Astrocyte of the hippocampus (primary cell): ENCODE results near the gene DRG2.

Experiments
- DNase-seq: peaks from one replicate; pipeline ENCODE4 v3.0.0; 2011; ENCODE audit warnings: low read depth, low spot score

Gene DRG2

DNA sequence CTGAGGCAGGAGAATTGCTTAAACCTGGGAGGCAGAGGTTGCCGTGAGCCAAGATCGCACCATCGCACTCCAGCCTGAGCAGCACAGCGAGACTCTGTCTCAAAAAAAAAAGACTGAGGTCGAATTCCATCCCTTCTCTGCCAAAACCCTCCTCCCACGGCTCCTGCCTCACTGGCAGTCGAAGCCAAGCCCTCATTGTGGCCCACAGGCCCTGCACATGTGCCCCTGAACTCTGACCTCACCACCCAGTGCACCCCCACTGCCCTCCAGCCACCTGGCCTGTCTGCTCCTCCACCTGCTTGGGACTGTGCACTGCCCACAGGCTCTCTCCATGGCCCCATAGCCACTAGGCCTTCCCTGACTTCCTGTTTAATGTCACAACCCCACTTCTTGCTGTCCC lies 27.8 kb downstream of the DRG2 start:
- DNase-seq = no peak

DNA sequence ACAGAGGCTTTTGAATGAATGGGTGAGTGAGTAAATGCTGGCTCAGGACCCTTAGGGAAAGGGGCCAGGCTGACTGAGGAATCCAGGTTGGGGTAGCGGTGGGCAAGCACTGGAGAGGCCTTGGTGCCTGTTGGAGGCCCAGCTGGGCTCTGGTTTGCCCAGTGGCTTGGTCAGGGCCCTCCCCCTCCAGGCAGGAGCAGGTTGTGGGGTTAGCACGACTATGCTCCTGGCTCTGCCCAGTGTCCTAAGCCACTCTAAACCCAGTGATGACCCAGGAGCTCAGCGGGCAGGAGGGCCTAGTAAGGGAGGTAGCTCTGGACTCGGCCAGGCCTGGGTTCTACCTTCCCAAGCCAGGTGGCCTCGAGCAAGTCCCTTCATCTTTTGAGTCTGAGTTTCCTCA lies 28.3 kb downstream of the DRG2 start:
- DNase-seq = no peak

DNA sequence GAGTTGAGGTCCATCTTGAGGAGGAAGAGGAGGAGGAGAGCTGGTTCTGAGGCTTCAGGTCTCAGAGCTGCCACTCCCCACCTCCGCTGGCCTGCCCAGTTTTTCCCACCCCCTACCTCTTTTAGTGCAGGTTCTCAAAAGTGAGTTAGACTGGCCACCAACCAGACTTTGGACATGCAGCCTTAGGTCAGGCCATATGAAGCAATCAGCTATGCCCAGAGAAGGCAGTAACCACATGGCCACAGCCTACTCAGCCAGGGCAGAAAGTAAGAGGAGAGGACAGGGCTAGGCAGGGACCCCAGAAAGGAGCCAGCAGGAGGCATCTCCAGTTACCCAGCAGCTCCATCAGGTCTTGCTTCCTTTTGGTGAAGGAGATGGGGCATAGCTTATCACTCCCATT lies 29.8 kb downstream of the DRG2 start:
- no peak for DNase-seq

DNA sequence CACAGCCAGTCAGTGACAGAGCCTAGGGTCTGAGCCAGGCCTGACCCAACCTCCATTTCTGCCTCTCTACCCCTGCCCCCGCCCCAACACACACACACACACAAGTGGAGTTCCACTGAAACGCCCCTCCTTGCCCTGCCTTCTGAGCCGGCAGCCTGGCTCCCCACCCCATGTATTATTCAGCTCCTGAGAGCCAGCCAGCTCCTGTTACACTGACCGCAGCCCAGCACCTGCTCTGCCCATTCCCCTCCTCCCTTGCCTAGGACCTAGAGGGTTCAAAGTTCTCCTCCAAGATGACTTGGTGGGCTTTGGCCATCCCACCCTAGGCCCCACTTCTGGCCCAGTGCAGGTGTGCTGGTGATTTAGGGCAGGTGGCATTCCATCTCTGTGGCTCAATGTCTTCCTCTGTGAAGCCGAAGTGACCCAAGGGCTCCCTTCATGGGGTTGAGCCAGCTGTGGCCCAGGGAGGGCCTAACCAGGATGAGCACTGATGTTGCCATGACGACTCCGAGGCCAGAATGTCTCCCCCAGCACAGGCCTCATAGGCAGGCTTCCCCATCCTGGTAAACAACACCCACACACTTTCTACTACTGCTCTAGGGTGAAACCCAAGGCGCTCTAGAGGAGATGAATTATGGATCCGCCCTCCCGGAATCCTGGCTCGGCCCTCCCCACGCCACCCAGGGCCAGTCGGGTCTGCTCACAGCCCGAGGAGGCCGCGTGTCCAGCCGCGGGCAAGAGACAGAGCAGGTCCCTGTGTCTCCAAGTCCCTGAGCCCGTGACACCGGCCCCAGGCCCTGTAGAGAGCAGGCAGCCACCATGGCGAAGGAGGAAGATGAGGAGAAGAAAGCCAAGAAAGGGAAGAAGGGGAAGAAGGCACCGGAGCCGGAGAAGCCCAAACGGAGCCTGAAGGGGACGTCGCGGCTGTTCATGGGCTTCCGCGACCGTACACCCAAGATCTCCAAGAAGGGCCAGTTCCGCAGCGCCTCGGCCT lies 30.5 kb downstream of the DRG2 start:
- no peak for DNase-seq

DNA sequence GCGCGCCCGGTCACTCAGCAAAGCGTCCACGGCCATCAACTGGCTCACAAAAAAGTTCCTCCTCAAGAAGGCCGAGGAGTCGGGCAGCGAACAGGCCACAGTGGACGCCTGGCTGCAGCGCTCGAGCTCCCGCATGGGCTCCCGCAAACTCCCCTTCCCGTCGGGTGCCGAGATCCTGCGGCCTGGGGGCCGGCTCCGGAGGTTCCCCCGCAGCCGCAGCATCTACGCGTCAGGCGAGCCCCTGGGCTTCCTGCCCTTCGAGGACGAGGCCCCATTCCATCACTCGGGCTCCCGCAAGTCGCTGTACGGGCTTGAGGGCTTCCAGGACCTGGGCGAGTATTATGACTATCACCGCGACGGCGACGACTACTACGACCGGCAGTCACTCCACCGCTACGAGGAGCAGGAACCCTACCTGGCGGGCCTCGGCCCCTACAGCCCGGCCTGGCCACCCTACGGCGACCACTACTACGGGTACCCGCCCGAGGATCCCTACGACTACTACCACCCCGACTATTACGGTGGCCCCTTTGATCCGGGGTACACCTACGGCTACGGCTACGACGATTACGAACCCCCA lies 31.5 kb downstream of the DRG2 start:
- DNase-seq = no peak

DNA sequence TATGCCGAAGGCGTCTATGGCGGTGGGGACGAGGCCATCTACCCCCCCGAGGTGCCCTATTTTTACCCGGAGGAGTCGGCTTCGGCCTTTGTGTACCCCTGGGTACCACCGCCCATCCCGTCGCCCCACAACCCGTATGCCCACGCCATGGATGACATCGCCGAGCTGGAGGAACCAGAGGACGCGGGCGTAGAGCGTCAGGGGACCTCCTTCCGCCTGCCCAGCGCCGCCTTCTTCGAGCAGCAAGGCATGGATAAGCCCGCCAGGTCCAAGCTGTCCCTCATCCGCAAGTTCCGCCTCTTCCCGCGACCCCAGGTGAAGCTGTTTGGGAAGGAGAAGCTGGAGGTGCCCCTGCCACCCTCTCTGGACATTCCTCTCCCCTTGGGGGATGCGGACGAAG lies 32.2 kb downstream of the DRG2 start:
- no peak for DNase-seq

DNA sequence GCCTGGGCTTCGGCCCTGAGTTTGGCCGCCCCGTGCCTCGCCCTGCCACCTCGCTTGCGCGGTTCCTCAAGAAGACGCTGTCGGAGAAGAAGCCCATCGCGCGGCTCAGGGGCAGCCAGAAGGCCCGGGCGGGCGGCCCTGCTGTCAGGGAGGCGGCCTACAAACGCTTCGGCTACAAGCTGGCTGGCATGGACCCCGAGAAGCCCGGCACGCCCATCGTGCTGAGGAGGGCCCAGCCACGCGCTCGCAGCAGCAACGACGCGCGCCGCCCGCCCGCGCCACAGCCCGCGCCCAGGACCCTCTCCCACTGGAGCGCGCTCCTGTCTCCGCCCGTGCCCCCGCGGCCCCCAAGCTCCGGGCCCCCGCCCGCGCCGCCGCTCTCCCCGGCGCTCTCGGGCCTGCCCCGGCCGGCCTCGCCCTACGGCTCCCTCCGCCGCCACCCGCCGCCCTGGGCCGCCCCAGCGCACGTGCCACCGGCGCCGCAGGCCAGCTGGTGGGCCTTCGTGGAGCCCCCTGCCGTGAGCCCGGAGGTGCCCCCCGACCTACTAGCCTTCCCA lies 32.8 kb downstream of the DRG2 start:
- DNase-seq = no peak

DNA sequence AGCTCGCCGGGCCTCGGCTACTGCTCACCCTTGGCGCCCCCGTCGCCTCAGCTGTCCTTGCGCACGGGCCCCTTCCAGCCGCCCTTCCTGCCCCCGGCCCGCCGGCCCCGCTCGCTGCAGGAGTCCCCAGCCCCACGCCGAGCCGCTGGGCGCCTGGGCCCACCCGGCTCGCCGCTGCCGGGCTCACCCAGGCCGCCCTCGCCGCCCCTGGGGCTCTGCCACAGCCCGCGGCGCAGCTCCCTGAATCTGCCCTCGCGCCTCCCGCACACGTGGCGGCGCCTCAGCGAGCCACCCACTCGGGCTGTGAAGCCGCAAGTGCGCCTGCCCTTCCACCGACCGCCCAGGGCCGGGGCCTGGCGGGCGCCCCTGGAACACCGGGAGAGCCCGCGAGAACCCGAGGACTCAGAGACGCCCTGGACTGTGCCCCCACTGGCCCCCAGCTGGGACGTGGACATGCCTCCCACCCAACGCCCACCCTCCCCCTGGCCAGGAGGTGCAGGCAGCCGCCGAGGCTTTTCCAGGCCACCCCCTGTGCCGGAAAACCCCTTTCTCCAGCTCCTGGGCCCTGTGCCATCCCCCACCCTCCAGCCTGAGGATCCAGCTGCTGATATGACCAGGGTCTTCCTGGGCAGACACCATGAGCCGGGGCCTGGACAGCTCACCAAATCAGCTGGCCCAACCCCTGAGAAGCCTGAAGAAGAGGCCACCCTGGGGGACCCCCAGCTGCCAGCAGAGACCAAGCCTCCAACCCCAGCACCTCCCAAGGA lies 33.6 kb downstream of the DRG2 start:
- DNase-seq = no peak

DNA sequence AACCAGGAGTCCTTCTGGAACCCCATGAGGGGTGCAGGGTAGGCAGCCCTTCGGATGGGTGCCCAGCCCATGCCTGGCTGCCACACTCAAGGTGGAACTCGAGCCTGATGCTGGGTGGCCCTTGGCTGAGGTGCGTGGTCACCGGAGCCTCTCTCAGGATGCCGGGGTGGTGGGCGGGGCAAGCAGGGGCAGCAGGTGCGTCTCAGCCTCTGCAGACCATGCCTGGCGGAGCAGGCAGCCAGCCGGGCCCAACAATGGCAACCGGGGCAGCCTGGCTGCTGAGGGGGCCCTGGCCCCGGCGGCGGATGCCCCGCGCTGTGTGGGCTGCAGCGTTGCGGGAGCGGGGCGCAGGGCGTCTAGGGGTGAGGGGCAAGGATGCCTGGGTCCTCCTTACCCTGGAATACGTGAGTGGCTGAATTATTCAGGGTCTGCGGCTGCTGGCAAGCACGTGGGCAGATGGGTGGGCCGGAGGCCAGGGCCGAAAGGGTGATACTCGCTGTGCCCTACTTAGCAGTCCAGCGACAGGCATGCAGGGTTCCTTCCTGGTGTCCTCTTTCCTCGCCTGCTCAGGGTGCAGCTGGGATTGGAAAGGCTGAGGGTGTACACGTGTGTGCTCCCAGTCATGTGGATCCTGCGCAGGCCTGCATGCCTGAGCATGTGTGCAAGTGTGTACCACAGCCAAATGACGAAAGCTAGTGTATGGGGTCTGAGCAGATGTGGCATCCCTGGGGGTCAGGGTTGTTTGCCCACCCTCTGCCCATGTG lies 35.4 kb downstream of the DRG2 start:
- DNase-seq = no peak

DNA sequence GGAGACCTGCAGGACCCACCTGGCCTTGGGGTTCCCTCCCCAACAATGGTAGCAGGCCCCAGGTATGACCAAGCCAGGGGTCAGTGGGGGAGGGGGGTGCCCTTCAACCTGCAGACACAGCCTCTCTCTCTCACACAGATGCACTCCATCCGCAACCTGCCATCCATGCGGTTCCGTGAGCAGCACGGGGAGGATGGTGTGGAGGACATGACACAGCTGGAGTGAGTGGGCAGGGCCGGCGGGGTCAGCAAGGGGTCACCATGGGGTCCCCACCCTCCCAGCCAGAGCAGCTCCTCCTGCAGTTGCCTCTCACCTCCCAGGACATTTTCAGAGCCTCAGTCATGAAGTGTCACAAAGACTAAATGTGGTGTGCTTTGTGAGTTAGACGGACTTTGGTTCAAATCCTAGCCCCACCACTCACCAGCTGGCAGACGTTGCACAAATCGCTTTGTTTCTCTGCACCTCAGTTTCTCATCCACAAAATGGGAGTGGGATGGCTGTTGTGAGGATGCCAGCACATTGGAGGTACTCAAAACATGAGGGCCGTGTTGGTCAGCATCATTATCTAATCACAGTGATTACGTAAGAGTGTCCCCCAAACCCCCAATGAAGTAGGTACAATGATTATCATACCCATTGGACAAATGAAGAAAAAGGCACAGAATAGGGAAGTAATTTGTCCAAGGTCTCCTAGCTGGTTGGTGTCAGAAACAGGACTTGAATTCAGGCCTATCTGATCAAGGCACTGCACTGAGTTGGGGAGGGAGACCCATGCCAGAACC lies 36.8 kb downstream of the DRG2 start:
- DNase-seq = no peak

DNA sequence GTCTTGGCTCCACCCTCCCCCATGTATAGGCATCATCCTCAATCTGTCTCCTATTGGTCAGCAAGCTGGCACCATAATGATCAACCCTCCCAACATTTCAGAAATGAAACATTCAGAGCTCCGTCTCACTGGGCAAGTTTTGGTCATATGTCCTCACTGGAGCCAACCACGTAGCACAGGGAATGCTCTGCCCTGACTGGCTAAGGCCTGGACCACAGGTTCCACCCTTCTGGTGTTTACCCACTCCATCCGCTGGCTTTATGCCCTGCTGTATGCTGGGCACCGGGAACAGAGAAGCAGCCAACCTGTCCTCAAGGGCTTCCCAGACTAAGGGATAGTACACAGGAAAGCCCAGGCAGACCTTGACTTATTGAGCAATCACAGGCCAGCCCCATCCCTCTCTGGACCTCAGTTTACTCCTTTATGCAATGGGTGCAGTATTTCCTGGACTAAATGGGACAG lies 41.3 kb downstream of the DRG2 start:
- peak; percentile 37 for DNase-seq

DNA sequence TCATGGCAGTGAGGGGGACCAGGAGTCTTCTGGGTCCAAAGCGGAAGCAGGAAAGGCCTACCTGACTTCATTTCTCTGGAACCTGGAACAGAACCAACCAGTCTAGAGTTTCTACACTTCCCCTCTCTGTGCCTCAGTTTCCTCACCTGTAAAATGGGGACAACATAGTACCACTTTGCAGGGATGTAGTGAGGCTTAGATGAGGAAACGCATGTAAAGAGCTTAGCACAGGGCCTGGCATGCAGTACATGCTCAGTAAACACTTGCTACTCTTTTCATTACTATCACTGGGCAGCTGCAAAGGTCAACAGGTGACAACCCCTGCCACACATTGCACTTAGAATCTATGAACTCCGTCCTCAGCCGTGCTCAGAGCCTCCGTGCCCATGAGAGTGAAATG lies 45.0 kb downstream of the DRG2 start:
- no peak for DNase-seq

DNA sequence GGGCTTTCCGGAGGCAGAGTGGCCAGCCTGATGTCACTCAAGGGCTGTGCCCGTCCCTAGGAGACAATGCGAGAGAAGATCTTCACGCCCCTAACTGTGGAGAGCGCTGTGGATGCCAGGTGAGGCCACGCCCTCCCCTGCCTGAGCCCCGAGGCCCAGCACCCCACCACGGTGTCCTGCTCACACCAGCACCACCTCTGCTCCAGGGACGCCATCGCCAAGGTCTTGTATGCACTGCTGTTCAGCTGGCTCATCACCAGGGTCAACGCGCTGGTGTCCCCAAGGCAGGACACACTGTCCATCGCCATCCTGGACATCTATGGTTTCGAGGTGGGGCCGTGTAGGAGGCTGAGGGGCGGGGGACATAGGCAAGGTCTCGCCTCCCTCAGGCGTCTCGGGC lies 48.6 kb downstream of the DRG2 start:
- DNase-seq = no peak

DNA sequence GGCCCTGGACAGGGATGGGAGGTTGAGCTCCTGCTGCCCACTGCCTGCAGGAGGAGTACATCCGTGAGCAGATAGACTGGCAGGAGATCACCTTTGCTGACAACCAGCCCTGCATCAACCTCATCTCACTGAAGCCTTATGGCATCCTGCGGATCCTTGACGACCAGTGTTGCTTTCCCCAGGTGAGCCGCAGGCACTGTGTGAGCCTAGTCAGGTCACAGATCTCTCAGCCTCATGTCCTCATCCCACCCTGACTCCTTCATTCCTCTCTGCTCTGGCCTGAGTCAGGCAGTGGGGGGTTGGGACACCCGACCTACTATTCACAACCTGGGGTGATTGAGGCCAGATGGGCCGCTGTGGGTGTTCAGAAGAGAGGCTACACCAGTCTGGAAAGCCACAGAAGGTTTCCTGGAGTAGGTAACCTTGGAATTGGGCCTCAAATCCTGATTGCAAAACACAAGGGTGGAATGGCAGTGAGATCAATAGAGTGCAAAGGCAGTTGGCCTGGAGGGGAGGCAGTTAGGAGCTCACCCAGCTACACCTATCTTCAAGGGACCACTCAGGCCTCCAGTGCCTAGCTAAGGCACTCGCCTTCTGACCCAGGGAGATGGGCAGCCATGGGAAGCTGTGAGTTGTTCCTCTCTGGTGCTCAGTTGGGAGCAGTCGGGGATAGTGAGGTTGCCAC lies 50.5 kb downstream of the DRG2 start:
- no peak for DNase-seq

DNA sequence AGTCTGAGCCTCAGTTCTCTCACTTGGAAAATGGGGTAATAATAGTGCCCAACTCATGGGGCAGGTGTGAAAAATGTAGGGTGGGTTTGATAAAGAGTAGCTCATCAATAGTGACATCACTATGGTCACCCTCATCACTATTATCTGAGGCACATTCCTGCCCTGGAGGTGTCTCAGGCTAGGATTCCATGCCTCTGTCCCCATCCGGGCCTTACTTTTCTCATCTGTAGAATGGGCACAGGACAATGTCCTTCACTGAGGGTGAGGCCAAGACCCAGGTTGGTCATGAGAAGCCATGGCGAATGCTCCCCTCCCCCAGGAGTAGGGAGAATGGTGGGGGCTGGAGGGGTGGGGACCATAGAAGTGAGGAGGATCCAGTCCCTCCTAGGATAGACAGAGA lies 51.3 kb downstream of the DRG2 start:
- no peak for DNase-seq

DNA sequence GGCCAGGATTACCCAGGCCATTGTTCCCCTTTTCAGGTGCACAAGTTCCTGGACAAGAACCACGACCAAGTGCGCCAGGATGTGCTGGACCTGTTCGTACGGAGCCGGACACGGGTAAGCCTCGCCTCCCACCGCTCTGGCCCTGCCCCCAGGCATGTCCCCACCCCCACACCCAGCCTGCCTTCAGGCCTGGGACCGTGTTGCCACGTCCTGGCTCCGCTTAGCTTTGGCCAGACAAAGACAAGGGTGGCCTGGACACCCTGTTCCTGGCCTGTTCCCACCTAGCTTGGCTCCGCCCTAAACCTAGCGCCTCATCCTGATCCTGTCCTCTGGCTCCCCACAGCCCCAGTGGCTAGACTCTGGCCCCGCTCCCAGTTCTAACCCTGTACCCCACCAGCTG lies 51.8 kb downstream of the DRG2 start:
- DNase-seq = no peak

DNA sequence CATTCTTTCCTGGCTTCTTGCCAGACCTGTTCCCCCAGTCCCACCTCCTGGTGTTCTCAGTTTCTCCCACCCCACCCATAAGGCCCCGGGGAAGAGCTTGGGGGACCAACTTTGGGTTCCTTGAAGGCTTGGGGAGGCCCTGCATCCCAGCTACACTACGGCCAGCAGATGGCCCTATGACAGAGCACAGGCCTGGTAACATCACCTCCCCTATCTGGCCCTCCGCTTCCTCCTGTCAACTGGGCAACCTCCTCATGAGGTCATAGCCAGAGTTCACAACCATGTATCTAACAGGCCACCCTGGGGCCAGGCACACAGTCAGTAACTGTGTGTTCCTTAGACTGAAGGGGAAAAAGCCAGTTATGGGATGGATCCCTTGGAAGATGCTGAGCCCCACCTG lies 52.2 kb downstream of the DRG2 start:
- DNase-seq = no peak

DNA sequence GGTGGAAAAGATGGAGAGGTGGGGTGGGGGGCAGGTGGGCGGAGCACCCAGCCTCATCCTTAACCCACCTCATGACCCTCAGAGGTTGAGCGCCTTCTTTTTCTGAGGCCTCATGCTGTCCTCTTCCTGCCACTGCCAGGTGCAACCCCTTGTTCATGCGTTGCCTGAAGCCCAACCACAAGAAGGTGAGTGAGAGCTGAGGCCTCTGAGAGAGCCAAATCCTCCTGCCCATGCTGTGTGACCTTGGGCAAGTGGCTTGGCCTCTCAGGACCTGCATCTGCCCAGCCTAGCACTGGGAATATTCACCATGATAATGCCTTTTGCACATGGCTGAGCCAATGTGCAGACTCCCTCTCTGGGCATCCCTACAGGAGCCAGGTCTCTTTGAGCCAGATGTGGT lies 52.9 kb downstream of the DRG2 start:
- no peak for DNase-seq

DNA sequence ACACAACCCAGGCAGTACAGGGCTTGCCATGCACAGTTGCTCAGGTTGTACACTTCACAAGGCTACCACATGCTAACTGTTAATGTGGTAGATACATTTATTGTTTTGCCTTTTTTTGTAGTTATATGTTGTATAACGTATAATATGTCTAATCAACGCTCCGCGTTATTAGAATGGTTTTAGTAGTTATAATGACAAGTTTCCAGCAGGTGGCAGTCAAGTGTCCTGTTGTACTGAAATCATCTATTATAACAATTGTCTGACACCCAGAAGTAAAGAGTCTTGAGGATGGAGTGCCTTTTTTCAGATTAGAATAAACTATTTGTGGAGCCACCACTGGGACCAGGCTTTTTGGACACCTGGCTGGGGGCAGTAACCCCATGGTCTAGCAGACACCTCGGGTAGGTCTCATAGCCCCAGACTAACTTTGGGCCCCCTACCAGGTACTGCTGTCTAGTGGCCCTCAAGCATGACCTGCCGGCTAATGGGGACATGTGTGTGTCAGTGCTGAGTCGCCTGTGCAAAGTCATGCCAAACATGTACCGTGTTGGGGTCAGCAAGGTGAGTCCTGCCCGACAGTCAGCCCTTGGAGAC lies 53.6 kb downstream of the DRG2 start:
- peak; percentile 69 for DNase-seq

DNA sequence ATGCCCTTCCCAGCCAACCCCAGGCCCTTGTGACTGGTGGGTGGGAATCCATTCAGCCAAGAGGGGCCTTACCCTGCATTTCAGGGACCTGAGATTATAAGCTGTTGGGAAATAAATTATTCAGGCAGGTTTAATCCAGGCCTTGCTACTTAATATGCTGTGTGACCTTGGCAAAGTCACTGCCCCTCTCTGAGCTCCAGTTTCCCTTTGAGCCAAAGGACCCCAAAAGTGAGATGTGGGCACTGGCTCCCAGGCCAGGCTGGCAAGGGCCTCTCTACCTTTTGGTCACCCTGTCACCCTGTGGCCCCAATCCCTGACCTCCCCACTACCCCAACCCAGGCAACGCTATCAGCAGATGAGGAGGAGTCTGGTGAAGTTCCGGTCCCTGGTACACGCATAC lies 54.7 kb downstream of the DRG2 start:
- DNase-seq = no peak
